Left lung (tissue), 10 donors: ENCODE measurements around the gene LAMA4. TPM values are rescaled to one million over a fixed set of nuclear protein-coding genes. Genes with fewer than 3 reads are reported as not detected.

ENCODE experiments used
- ATAC-seq: fragments of 200-7000 bp; cut with Tn5 transposase; one replicate; pipeline ENCODE4 v1.9.1; 2020; ENCODE audit warnings: moderate library complexity
- DNase-seq, 4 donors: peaks; one replicate each; pipeline ENCODE4 v3.0.0-alpha.2; 2013 to 2020
- H3K27ac ChIP-seq, 2 donors: fragments of 200-600 bp; sonication (generic) in 1 of 2; one replicate each; pipeline versions ENCODE4 v1.5.0 to v1.8.0; 2020 to 2021
- H3K27me3 ChIP-seq, 2 donors: fragments of 200-600 bp; sonication (generic) in 1 of 2; one replicate each; pipeline versions ENCODE4 v1.5.0 to v1.8.0; 2020 to 2021
- H3K36me3 ChIP-seq, 2 donors: fragments of 200-600 bp; sonication (generic) in 1 of 2; one replicate each; pipeline versions ENCODE4 v1.5.0 to v1.8.0; 2020 to 2021
- H3K4me1 ChIP-seq, 2 donors: fragments of 200-600 bp; one replicate each; pipeline ENCODE4 v1.8.0; 2021
- H3K4me3 ChIP-seq, 2 donors: fragments of 200-600 bp; sonication (generic) in 1 of 2; one replicate each; pipeline versions ENCODE4 v1.5.0 to v1.8.0; 2020 to 2021; ENCODE audit warnings: mild to moderate bottlenecking in 1 of 2
- H3K9me3 ChIP-seq, 2 donors: fragments of 200-600 bp; sonication (generic) in 1 of 2; one replicate each; pipeline versions ENCODE4 v1.5.0 to v1.8.0; 2020 to 2021
- intact Hi-C, 2 donors: fragments of 100-400 bp; cut with DNase I; formaldehyde crosslinking; loops; one replicate each; pipeline versions ENCODE4 v1.11.2 to v1.14.2; 2022
- polyA plus RNA-seq, 6 donors: library from polyadenylated mRNA; unstranded; fragments of 120-200 nt; gene quantifications; one replicate each; pipeline ENCODE4 v1.2.1, GENCODE V29; 2013; ENCODE audit not compliant: insufficient read length in 6 of 6
- total RNA-seq, 2 donors: library from RNA; stranded (reverse); fragmentation: NEBNext Ultra II Directional; extraction: Animal tissue kit (Norgen Biotek cat#: 25700); gene quantifications; one replicate each; pipeline ENCODE4 v1.2.1, GENCODE V29; 2021
- TF ChIP-seq, protein P1 (sequence below), 2 donors: fragments of 200-600 bp; sonication (generic) in 1 of 2; IDR thresholded peaks; one replicate each; pipeline versions ENCODE4 v1.5.0 to v1.8.0; 2021; ENCODE audit warnings: antibody characterized with exemption in 2 of 2
- donor health status: DM: no; HTN: yes; CAD: no.
- donor health status: DM: no; HTN: no; CAD: no.

The LAMA4 gene
- total and polyA plus RNA-seq, 8 donors, result 87.5 to 258 (median 216) TPM

DNA sequence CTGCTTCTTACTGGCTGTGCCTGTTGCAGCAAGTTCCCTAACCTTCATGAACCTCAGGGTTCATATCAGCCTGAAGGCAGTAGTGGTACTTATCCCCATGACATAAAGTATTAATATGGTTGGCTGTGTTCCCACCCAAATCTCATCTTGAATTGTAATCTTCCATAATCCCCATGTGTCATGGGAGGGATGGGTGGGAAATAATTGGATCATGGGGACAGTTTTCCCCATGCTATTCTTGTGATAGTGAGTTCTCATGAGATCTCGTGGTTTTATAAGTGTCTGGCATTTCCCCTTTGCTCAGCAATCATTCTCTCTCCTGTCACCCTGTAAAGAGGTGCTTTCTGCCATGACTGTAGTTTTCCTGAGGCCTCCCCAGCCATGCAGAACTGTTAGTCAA is 105.1 kb downstream of the LAMA4 start:
- ATAC-seq (no peak), DNase-seq (no peak)
- Histone ChIP-seq H3K4me3 (no peak overlapping the region), H3K4me1 (peaks cover 0 to 2% of the 10 kb centered on the region in 2 donors), H3K27me3 (no peaks in the 10 kb centered on the region), H3K27ac (peak overlapping the region; percentile 48 to 49), H3K9me3 (no peaks in the 10 kb centered on the region), H3K36me3 (peaks cover 0 to 4% of the 10 kb centered on the region in 2 donors)
- intact Hi-C loops, result no loop called here
- TF ChIP-seq, protein P1, sequence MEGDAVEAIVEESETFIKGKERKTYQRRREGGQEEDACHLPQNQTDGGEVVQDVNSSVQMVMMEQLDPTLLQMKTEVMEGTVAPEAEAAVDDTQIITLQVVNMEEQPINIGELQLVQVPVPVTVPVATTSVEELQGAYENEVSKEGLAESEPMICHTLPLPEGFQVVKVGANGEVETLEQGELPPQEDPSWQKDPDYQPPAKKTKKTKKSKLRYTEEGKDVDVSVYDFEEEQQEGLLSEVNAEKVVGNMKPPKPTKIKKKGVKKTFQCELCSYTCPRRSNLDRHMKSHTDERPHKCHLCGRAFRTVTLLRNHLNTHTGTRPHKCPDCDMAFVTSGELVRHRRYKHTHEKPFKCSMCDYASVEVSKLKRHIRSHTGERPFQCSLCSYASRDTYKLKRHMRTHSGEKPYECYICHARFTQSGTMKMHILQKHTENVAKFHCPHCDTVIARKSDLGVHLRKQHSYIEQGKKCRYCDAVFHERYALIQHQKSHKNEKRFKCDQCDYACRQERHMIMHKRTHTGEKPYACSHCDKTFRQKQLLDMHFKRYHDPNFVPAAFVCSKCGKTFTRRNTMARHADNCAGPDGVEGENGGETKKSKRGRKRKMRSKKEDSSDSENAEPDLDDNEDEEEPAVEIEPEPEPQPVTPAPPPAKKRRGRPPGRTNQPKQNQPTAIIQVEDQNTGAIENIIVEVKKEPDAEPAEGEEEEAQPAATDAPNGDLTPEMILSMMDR (IDR thresholded peaks at IDR 0.05), result no peak

DNA sequence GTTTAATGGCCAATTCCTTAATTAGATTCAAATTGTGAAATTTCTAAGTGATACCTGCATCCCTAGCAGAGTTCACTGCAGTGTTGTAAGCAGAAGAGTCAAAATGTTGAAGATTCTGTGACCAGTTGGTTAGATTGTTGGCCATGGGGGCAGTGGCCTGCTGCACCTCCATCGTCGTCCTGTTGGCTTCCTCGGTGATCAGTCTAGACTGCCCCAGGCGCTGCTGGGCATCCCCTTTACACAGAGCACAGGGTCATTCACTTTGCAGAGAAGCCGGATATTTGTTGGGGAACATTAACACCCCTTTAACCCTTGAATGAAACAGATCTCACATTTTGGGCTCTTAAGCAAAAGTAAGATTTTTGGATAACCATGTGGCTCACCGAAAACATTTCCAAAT is 106.3 kb downstream of the LAMA4 start:
- TF ChIP-seq, protein P1 (IDR thresholded peaks at IDR 0.05), result no peak
- peaks cover 0 to 4% of the 10 kb centered on the region in 2 donors for H3K36me3 ChIP-seq
- H3K27me3 ChIP-seq, result no peaks in the 10 kb centered on the region
- intact Hi-C loops, result no loop called here
- no peaks in the 10 kb centered on the region for H3K4me1 ChIP-seq
- DNase-seq (no peak), ATAC-seq (no peak)
- H3K27ac ChIP-seq, result no peak overlapping the region
- H3K4me3 ChIP-seq, result no peak overlapping the region
- H3K9me3 ChIP-seq, result no peaks in the 10 kb centered on the region

GRCh38 chr6:112145080-112145573 is 109.2 kb downstream of the LAMA4 start:
- H3K27me3 ChIP-seq, result no peaks in the 10 kb centered on the region
- no peaks in the 10 kb centered on the region for H3K4me1 ChIP-seq
- no peak for ATAC-seq
- no peak for DNase-seq
- H3K27ac ChIP-seq, result no peak overlapping the region
- H3K4me3 ChIP-seq, result no peak overlapping the region
- H3K9me3 ChIP-seq, result no peaks in the 10 kb centered on the region
- peaks cover 0 to 11% of the 10 kb centered on the region in 2 donors for H3K36me3 ChIP-seq
- TF ChIP-seq, protein P1 (IDR thresholded peaks at IDR 0.05), result no peak
- intact Hi-C loops, result no loop called here

- Histone ChIP-seq H3K27ac (no peak overlapping the region), H3K27me3 (no peaks in the 10 kb centered on the region), H3K36me3 (peaks cover 0 to 11% of the 10 kb centered on the region in 2 donors), H3K4me1 (no peaks in the 10 kb centered on the region), H3K9me3 (no peaks in the 10 kb centered on the region), H3K4me3 (no peak overlapping the region)
- no peak for DNase-seq
- no peak for ATAC-seq
- intact Hi-C loops, result no loop called here
- TF ChIP-seq, protein P1 (IDR thresholded peaks at IDR 0.05), result no peak
These were observed 110.0 kb downstream of the LAMA4 start for GRCh38 chr6:112144145-112144926.

GRCh38 chr6:112141707-112142106 is 112.7 kb downstream of the LAMA4 start:
- intact Hi-C loops, result no loop called here
- no peak for ATAC-seq
- Histone ChIP-seq H3K4me3 (no peak overlapping the region), H3K27me3 (no peaks in the 10 kb centered on the region), H3K4me1 (no peaks in the 10 kb centered on the region), H3K27ac (no peak overlapping the region), H3K9me3 (no peaks in the 10 kb centered on the region), H3K36me3 (peaks cover 0 to 11% of the 10 kb centered on the region in 2 donors)
- no peak for DNase-seq
- TF ChIP-seq, protein P1 (IDR thresholded peaks at IDR 0.05), result no peak
